ENCODE measurements around the gene KIAA0232.

KIAA0232 gene

GRCh38 chr4:6776920-6777635 is 5.4 kb upstream of the KIAA0232 start:
- ATAC-seq (ENCODE audit: low read depth) (no peak), DNase-seq (ENCODE audit: low spot score) (no peak)
- Histone ChIP-seq H3K27ac (ENCODE audit: poor library complexity, severe bottlenecking) (no peak overlapping the region), H3K36me3 (ENCODE audit: low read depth) (no peaks in the 10 kb centered on the region), H3K9me3 (ENCODE audit: severe bottlenecking) (no peaks in the 10 kb centered on the region), H3K27me3 (ENCODE audit: insufficient read depth, poor library complexity, severe bottlenecking) (no peaks in the 10 kb centered on the region), H3K4me3 (ENCODE audit: severe bottlenecking) (no peak overlapping the region), H3K4me1 (ENCODE audit: insufficient read depth, poor library complexity, severe bottlenecking) (no peaks in the 10 kb centered on the region)
- no peak for TF ChIP-seq CTCF (IDR thresholded peaks at IDR 0.05; ENCODE audit: poor library complexity, severe bottlenecking)

- H3K4me3 ChIP-seq (ENCODE audit: severe bottlenecking): no peak overlapping the region
- no peaks in the 10 kb centered on the region for H3K27me3 ChIP-seq (ENCODE audit: insufficient read depth, poor library complexity, severe bottlenecking)
- no peaks in the 10 kb centered on the region for H3K36me3 ChIP-seq (ENCODE audit: low read depth)
- no peak for TF ChIP-seq CTCF (IDR thresholded peaks at IDR 0.05; ENCODE audit: poor library complexity, severe bottlenecking)
- ATAC-seq (ENCODE audit: low read depth): no peak
- no peak overlapping the region for H3K27ac ChIP-seq (ENCODE audit: poor library complexity, severe bottlenecking)
- no peak for DNase-seq (ENCODE audit: low spot score)
- H3K4me1 ChIP-seq (ENCODE audit: insufficient read depth, poor library complexity, severe bottlenecking): no peaks in the 10 kb centered on the region
- no peaks in the 10 kb centered on the region for H3K9me3 ChIP-seq (ENCODE audit: severe bottlenecking)
Measured at GRCh38 chr4:6777636-6778281, 4.8 kb upstream of the KIAA0232 start.

- Histone ChIP-seq H3K27ac (ENCODE audit: poor library complexity, severe bottlenecking) (no peak overlapping the region), H3K4me1 (ENCODE audit: insufficient read depth, poor library complexity, severe bottlenecking) (no peaks in the 10 kb centered on the region), H3K27me3 (ENCODE audit: insufficient read depth, poor library complexity, severe bottlenecking) (no peaks in the 10 kb centered on the region), H3K4me3 (ENCODE audit: severe bottlenecking) (no peak overlapping the region), H3K9me3 (ENCODE audit: severe bottlenecking) (no peaks in the 10 kb centered on the region), H3K36me3 (ENCODE audit: low read depth) (no peaks in the 10 kb centered on the region)
- DNase-seq (ENCODE audit: low spot score): no peak
- no peak for TF ChIP-seq CTCF (IDR thresholded peaks at IDR 0.05; ENCODE audit: poor library complexity, severe bottlenecking)
- ATAC-seq (ENCODE audit: low read depth): no peak
Measured at GRCh38 chr4:6778435-6778834, 4.1 kb upstream of the KIAA0232 start.

- ATAC-seq (ENCODE audit: low read depth) (no peak), DNase-seq (ENCODE audit: low spot score) (no peak)
- no peaks in the 10 kb centered on the region; the same call in 1 of the 2 replicates for H3K36me3 ChIP-seq (ENCODE audit: low read depth)
- H3K4me3 ChIP-seq (ENCODE audit: severe bottlenecking): no peak overlapping the region
- no peak for TF ChIP-seq CTCF (IDR thresholded peaks at IDR 0.05; ENCODE audit: poor library complexity, severe bottlenecking)
- H3K4me1 ChIP-seq (ENCODE audit: insufficient read depth, poor library complexity, severe bottlenecking): peaks cover 5% of the 10 kb centered on the region
- H3K27me3 ChIP-seq (ENCODE audit: insufficient read depth, poor library complexity, severe bottlenecking): no peaks in the 10 kb centered on the region
- H3K27ac ChIP-seq (ENCODE audit: poor library complexity, severe bottlenecking): no peak overlapping the region
- no peaks in the 10 kb centered on the region for H3K9me3 ChIP-seq (ENCODE audit: severe bottlenecking)
Measured at GRCh38 chr4:6779667-6780565, 2.6 kb upstream of the KIAA0232 start.

Data from RWPE2 (cell line).